Peyer's patch (tissue), 4 donors: Measurements from ENCODE around the gene SCP2.

Experiments
- POLR2A ChIP-seq, 2 donors: fragments of 450-650 bp; IDR thresholded peaks; one replicate each; pipeline ENCODE4 v1.5.1; 2017; ENCODE audit warnings: antibody characterized with exemption in 2 of 2, mild to moderate bottlenecking in 2 of 2, moderate library complexity in 2 of 2
- TF ChIP-seq, protein P1 (sequence below), 6 experiments: fragments of 450-650 bp in 4 of 6; fragments of 200-600 bp in 2 of 6; sonication (generic) in 1 of 6; IDR thresholded peaks; one replicate each; pipeline ENCODE4 v1.5.1; 2017 to 2019; ENCODE audit warnings: antibody characterized with exemption in 6 of 6, mild to moderate bottlenecking in 3 of 6, moderate library complexity in 1 of 6

- TF ChIP-seq, protein P1, sequence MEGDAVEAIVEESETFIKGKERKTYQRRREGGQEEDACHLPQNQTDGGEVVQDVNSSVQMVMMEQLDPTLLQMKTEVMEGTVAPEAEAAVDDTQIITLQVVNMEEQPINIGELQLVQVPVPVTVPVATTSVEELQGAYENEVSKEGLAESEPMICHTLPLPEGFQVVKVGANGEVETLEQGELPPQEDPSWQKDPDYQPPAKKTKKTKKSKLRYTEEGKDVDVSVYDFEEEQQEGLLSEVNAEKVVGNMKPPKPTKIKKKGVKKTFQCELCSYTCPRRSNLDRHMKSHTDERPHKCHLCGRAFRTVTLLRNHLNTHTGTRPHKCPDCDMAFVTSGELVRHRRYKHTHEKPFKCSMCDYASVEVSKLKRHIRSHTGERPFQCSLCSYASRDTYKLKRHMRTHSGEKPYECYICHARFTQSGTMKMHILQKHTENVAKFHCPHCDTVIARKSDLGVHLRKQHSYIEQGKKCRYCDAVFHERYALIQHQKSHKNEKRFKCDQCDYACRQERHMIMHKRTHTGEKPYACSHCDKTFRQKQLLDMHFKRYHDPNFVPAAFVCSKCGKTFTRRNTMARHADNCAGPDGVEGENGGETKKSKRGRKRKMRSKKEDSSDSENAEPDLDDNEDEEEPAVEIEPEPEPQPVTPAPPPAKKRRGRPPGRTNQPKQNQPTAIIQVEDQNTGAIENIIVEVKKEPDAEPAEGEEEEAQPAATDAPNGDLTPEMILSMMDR (IDR thresholded peaks at IDR 0.05): no peak
- no peak for TF ChIP-seq POLR2A (IDR thresholded peaks at IDR 0.05)
Observed at GRCh38 chr1:53079251-53079650, 152.2 kb downstream of the SCP2 start.
